ENCODE measurements around the gene EDEM1.
"Not testable (repeated sequence)": the region's sequence is repeated elsewhere in the genome, so short reads cannot be mapped to it uniquely, and the experiment has no call there.

The EDEM1 gene

DNA sequence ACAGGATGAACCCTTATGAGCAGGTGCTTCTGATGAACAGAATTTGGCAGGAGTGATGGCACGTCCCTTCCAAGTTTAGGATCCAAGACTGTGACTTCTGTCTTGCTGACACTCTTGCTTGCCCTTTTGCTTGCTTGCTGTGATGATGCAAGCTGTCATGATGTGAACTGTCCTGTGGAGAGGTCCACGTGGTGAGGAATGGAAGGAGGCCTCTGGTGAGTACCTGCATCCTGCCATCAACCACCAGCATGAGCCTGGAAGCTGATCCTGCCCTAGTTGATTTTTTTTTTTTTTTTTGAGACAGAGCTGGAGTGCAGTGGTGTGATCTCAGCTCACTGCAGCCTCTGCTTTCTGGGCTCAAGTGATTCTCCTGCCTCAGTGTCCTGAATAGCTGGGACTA is 45.5 kb downstream of the EDEM1 start:
- no peak for DNase-seq (ENCODE audit: low spot score)

DNA sequence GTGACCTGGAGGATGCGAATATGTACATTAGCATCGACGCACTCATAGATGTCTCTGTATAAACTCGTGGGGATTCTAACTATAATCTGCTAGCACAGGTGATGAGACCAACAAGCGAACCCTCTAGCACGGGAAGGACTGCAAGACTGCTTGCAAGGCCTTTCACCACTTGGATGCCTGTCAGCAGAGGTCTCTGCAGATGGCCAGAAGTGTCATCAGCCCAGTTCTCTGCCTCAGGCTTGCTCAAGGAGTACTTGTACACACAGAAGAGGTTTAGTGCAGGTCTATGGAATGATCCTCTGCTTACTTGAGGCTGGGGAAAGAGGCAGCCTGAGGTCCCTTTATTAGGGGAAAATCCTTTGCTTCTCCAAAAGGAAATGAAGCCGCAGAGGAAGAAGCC is 48.1 kb downstream of the EDEM1 start:
- DNase-seq (ENCODE audit: low spot score), result no peak

DNA sequence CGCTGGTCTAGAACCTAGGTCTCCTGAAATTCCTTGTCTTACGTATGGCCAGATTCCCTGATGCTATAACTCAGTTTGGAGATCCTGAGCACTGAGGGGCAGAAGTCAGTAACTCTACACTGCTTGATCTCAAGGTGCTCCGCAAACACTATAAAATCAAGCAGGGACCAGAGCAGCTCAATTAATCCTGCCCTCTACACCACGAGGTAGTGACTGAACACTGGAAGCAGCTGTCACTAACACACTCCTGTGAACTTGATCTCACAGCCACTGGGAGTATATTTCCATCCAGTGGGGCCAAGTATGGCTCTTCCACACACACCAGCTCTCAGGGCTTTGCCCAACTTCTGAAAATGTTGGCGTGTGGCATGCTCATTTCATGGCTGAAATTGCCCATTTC is 51.0 kb downstream of the EDEM1 start:
- no peak for DNase-seq (ENCODE audit: low spot score)

DNA sequence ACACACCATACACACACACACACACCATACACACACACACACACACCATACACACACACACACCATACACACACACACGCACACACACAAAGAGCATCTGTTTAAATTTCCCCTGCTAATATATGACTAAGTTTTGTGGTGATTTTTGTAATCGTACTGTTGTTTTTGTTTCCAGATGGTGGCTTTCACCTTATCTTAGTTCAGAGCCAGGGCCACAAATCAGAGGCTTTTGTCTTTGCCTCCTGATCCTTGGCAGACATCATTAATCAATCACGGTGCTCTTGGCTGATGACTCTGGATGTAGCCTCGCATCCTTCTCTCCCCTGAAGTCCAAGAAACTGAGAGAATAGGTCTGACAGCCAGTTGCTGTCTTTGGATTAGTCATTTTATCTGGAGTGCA is 52.1 kb downstream of the EDEM1 start:
- no peak for DNase-seq (ENCODE audit: low spot score)

DNA sequence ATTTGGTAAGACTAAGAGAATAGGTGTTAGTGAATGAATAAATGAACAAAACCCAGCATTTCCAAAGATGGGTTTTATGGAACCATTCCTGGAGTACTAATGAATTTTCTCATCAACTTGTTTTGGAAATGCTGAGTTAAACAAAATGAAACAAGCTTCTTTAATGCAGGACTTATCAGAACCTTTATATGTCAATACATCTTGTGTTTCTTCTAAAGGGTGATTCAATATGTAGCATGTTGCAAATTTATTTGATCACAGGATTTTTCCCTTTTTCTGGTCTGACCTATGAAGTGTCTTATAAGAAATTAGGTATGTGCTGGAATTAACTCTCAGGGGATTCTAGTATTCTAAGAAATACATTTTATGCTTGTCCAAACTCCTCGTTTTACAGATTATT is 53.2 kb downstream of the EDEM1 start:
- no peak for DNase-seq (ENCODE audit: low spot score)

DNA sequence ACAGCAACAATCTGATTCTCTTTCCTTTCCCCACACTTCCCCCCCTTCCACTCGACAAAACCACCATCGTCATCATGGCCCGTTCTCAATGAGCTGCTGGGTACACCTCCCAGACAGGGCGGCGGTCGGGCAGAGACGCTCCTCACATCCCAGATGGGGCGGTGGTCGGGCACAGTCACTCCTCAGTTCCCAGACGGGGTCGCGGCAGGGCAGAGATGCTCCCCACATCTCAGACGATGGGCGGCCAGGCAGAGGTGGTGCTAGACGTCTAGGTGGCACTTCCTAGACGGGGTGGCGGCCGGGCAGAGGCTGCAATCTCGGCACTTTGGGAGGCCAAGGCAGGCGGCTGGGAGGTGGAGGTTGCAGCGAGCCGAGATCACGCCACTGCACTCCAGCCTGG is 55.3 kb downstream of the EDEM1 start:
- DNase-seq (ENCODE audit: low spot score), result not testable (repeated sequence)

DNA sequence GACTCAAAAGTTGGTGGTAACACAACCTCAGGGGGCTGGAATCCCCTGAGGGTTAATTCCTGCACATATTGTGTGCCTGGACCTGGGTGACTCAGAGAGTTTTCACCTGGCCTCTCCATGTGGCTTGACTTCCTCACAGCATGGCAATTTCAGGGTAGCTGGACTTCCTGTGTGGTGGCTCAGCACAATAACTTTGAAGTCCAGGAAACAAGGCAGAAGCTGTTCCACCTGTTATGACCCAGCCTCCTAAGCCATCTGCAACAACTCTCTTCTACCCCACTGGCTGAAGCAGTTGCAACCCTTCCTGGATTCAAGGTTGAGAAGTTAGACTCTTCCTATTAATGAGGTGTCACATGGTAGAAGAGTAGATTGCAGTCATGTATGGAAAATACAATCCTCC is 58.4 kb downstream of the EDEM1 start:
- DNase-seq (ENCODE audit: low spot score), result no peak

DNA sequence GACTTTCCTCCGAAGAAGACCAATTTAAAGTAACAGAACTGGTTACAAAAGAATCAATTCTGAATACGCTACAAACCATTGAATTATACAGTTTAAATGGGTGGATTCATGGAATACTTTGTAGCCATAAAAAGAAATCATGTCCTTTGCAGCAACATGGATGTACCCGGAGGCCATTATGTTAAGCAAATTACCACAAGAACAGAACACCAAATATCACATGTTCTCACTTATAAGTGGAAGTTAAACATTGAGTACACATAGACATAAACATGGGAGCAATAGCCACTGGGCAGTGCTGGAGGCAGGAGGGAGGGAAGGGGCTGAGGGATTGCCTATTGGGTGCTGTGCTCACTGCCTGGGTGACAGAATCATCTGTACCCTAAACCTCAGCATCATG is 61.3 kb downstream of the EDEM1 start:
- no peak for DNase-seq (ENCODE audit: low spot score)

DNA sequence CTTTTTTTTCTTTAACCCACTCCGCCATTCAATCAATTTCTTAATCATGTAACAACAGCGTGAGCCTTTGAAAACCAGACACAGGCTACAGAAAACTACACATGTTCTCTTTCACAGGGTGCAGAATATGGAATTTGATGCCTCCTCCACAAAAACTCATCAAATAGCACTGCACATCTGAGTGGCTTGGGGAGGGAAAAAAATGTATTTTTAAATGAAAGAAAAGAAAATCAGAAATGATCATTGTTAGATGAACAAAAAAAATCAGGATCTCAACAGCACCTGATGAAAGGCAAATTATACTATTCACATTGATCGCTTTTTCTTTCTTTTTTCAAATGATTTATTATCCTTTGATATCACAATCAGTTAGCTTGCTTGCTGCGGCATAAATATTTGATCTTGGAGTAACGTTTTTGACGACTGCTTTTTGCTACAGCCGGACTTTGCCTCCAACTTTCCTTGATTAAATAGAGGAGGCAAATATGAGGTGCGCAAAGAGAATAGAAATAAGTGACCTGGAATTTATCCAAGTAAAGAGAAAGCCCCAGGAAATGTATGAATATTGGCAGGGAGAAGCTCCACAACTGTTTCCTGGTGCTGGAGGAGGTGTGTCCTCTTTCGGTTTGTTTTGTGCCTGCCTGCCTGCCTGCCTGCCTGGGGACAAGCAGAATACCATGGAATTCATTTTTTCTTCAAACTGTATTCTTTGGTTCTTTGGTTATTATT is 63.1 kb downstream of the EDEM1 start:
- no peak for DNase-seq (ENCODE audit: low spot score)

DNA sequence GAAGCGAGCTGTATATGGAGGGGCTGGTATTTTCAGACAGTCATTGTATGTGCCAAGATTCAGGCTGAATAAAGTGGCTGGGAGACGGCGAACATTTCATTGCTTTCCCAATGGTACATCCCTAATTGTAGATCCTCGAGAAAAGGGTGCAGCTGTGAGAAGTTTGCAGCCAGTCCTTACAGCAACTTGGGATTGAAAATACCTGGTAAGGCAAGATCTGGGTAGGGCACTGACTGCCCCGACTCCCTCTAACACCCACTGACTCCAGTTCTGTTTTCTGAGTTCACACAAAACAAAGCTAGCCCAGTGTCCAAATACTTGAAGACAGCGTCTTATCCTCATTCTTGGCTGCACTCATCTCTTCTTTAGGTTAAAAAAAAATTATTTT is 63.7 kb downstream of the EDEM1 start:
- no peak for DNase-seq (ENCODE audit: low spot score)

DNA sequence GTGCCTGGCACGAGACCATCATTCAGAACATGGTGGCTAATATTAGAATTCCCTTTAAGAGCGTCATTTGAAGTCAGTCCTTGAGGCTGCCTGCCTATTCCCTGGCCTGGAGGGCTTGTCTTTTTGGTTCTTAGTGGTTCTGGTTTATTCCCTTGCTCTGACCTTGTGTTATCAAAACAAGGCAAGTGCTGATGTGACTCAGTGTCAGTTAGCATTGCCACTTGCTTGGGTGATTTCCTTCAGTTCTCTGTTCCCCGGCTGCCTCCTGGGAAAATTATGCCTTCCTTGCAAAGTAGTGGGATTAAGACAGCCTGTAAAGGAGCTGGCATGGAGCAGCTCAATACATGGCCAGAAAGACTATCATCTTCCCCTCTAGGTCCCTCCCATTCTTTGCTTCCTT is 64.6 kb downstream of the EDEM1 start:
- DNase-seq (ENCODE audit: low spot score), result no peak

DNA sequence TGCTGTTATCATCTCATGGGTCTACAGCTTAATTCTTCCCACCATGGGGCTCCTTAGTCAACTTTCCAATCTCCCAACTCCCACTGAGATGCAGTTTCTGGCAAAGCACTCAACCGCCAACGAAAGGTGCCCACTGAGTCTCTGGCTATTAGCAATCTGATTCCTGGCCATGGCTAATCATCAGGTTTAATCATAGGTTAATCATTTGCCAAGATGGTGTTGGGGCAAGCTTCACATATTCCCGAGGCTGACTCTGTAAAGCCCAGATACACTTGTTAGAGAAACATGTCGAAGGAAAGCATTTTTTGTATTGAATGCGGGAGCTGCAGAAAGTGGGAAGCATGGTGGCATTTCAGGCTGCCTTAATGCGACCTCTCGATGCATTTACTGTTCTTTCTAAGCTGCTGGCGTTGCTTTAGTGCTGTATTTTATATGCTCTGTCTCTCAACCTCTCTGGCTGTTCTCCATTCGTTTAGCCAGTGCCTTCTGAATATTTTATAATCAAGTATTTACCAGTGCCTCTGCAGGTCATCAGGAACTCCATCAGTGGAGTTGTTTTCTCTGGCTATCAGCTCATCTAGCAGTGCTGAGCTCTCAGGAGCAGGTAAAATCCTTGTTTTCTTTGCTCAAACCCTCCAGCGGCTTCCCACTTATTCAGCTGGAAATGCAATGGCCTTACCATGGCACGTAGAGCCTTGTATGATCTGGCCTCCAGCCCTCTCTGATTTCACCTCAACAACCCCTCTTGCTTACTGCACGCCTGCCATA is 67.0 kb downstream of the EDEM1 start:
- no peak for DNase-seq (ENCODE audit: low spot score)

DNA sequence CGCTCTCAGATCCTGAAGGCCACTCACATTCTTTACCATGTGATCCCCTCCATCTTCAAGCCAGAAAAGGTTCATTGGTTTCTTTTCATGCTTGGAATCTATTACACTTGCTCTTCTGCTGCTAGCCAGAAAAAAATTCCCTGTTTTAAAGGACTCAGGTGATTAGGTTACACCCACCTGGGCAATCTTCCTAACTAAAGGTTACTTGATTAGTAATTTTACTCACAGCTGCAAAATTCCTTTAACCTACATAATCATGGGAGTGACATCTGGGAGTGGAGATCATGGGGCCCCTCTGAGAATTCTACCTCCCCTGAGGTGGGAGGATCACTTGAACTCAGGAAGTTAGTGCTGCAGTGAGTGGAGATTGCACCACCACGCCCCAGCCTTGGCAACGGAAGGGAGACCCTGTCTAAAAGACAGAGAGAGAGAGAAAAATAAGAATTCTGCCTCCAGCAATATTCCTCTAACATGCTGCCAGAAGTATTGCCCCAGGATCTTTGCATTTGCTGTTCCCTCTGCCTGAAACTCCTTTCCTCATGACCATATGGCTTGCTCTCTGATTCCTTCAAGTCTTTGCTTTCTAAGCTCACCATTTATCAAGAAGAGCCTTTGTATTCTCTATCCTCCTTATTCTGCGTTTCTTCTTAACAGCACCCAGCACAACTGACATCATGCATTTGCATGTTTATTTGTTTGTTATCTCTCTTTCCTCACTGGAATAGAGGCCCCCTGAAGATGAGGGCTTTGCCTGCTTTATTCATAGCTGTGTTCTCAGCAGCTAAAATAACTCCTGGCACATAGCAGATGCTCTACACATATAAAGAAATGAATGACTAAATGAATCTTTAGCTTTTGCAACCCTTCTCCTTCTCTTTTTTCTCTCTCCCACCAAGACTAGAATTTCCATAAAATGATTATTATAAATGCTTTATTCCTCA is 68.2 kb downstream of the EDEM1 start:
- no peak for DNase-seq (ENCODE audit: low spot score)

DNA sequence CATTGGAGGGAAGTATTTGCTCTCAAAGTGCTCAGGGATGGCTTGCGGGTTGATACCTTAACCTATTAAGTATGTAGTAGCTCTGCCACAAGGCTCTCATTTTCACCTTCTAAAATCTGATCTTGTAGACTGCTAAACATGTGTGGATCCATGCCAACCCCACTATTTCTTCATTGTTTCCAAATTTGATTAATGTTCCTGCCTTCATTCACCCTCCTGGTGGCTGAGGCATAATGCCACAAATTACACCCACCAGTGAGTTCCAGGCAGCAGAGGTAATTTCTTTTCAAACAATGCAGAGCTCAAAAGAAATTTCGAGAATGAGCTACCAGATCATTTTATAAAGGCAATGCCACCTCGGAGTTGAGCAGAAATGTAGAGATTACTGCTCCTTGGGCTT is 71.0 kb downstream of the EDEM1 start:
- DNase-seq (ENCODE audit: low spot score), result no peak

DNA sequence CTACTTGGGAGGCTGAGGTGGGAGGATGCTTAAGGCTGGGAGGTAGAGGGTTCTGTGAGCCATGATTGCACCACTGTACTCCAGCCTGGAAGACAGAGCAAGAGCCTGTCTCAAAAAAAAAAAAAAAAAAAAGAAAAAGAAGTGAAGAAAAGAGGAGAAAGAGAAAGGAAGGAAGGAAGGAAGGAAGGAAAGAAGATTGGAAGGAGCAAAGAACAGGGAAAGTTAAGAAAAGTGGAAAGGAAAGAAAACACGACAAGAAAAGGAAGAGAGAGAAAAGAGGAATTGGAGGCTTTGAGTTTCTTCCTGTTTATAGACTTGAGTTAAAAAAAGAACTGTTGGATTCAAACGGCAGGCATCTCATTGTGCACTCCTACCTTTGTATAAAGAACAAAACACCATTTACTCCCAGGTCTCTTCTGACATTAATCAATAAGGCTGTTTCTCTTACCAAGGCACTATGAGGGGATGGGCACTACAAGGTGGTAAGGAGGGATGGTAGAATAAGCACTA is 73.5 kb downstream of the EDEM1 start:
- no peak for DNase-seq (ENCODE audit: low spot score)

DNA sequence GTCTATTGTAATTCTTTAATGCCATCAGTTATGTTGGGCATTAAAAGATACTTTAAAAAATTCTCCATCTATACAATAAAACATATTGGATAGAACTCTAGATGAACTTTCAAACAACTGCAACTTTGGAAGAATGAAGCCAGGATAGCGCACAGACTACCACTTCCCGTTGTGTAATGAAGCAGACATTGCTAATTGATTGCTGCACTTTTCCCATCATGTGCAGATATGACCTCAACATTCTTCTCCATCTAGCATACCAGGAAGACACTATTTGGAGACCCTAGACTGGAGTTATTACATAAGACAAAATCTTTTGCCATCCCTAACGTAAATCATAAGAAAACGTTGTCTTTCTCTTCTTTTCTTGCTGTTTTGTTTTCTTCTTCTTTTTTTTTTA is 75.0 kb downstream of the EDEM1 start:
- DNase-seq (ENCODE audit: low spot score), result no peak

DNA sequence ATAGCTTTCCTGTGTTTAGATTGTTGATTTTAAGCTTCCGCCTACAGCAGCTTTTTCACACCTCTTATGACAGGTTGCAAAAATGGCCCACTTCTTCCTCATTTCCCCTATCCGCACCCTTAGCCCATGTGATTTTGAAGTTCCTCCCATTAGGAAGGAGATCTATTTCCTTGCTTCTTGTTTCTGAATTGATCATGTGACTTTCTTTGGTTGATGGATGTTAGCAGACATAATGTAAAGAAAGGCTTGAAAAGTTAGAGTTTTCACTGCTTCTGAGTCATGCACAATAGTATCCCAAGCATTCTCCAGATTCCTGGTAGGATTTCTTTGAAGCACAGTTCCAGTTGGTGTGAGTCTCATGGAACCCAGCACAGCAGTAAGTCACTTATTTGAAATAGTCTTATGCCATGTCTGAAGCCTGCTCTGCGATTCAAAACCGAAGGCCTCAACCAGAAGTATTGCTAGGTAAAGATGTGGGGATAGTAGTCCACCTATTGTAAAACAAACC is 76.6 kb downstream of the EDEM1 start:
- no peak for DNase-seq (ENCODE audit: low spot score)

DNA sequence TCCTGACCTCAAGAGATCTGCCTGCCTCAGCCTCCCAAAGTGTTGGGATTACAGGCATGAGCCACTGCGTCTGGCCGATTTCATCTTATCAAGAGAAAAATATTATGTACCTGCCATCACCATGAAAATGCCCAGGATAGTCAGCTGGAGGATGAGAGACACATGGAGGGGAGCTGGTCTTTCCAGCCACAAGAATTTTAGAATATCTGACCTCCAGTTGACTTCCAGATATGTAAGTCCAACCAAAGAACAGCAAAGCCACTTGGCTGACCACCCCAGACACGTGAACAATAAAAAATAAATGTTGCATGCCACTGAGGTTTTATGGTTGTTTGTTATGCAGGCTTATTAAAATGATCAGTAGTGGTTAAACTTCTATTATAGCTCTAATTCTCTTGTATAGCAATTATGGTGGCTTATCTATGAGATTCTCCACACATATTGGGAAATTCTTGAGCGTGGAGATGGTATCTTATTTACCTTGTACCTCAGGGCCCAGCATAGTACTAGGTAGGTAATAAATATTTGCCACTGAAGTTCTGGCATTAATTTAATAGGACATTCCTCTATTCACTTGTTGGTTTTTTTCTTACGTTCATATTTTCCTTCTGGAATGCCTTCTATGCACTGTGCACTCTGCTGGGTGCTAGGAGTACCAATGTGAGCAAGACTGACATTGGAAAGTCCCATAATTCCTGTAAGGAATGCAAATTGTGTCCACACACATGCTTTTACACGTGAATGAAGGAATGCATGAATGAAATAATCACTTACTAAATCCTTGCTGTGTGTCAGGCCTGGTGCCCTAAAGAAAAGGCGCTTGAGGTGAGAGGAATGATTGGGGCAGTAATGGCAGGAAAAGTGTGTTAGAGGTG is 77.6 kb downstream of the EDEM1 start:
- no peak for DNase-seq (ENCODE audit: low spot score)

DNA sequence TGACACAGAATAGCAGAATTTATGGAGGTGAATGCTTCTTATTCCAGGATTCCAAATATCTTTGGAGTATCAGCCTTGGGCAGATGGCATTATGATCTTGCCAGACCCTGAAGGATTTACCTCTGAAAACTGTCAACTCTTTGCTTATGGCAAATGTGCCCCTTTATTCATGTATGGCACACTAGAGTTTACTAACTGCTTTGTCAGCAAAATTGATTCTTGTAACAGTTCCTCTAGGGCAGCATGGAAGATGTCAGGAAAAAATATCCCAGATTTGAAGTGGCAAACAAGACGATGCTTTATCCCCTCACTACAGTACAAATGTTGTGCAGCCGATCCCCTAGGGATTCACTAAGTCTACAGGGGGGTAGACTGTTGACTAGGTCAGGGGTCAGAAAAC is 79.7 kb downstream of the EDEM1 start:
- DNase-seq (ENCODE audit: low spot score), result no peak

DNA sequence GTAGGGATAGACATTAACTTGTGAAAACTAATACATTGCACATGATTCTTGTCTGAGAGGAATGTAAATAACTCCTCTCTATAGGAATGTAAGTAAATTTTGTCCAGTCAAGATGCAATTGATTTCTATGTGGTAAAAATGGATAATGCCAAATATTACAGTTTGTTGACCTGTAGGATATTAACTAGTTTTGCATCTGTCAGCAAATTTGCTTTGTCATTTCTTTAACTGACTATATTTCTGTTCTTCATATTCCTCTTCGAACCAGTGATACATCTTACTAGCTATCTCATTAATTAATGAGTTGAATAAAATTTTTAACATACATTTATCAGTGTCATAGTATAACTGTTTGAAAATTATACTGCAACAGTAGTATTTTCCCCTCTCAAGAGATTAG is 80.4 kb downstream of the EDEM1 start:
- DNase-seq (ENCODE audit: low spot score), result no peak
